Uterus (tissue), 2 donors: ENCODE results near the gene ACO2.

Experiments
- POLR2A ChIP-seq, 2 donors: fragments of 450-650 bp; IDR thresholded peaks; one replicate each; pipeline ENCODE4 v1.6.1; 2016; ENCODE audit warnings: antibody characterized with exemption in 2 of 2, mild to moderate bottlenecking in 1 of 2, moderate library complexity in 1 of 2
- TF ChIP-seq, protein P1 (sequence below), 4 experiments: fragments of 200-600 bp in 2 of 4; fragments of 450-650 bp in 2 of 4; sonication (generic) in 2 of 4; IDR thresholded peaks; one replicate each; pipeline ENCODE4 v1.5.1; 2016 to 2019; ENCODE audit warnings: antibody characterized with exemption in 4 of 4, mild to moderate bottlenecking in 2 of 4, moderate library complexity in 1 of 4

DNA sequence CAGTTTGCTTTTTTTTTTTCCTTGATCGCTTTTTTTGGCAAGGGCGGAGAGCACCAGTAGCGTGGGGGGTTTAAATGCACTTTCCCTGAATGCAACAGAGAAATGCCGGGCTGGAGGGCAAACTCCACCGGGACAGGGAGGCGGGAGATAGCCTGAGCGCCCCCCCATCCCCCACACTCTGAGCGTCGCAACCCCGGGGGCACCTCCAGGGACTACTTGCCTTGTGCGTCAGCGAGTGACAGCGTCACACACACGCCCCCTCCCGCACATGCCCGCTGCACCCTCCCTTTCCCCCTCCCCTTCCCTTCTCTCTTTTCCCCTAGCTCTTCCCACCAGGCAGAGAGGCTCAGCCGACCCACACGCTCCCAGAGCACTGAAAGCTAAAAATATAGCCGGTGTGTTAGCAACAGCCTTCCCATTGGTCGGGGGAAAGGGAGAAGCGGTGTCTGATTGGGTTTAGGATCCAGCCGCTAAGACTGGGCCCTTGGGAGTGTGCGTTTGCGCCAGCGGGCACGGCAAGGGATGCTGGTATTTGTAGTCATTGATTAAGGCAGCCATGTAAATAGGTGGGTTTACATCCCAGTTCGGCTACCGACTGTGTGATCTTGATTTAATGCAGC, 20.6 kb upstream of the ACO2 start:
- TF ChIP-seq, protein P1, sequence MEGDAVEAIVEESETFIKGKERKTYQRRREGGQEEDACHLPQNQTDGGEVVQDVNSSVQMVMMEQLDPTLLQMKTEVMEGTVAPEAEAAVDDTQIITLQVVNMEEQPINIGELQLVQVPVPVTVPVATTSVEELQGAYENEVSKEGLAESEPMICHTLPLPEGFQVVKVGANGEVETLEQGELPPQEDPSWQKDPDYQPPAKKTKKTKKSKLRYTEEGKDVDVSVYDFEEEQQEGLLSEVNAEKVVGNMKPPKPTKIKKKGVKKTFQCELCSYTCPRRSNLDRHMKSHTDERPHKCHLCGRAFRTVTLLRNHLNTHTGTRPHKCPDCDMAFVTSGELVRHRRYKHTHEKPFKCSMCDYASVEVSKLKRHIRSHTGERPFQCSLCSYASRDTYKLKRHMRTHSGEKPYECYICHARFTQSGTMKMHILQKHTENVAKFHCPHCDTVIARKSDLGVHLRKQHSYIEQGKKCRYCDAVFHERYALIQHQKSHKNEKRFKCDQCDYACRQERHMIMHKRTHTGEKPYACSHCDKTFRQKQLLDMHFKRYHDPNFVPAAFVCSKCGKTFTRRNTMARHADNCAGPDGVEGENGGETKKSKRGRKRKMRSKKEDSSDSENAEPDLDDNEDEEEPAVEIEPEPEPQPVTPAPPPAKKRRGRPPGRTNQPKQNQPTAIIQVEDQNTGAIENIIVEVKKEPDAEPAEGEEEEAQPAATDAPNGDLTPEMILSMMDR (IDR thresholded peaks at IDR 0.05): peak in 1 of 4 experiments; percentile 8
- TF ChIP-seq POLR2A (IDR thresholded peaks at IDR 0.05): peak; percentile 93
